Measurements from ENCODE around the gene PRKCE. TPM values are rescaled to one million over a fixed set of nuclear protein-coding genes. Genes with fewer than 3 reads are reported as not detected.

PRKCE gene
- total and polyA plus RNA-seq, 3 donors from 2014 or later = 27.4 to 35.8 (median 33.1) TPM

GRCh38 chr2:45678791-45679348 is 27.4 kb downstream of the PRKCE start:
- no peak for DNase-seq
- TF ChIP-seq POLR2A (IDR thresholded peaks at IDR 0.05) (no peak), CTCF (IDR thresholded peaks at IDR 0.05) (no peak)
- Histone ChIP-seq H3K27ac (no peak overlapping the region), H3K4me1 (peaks cover 21% of the 10 kb centered on the region), H3K36me3 (ENCODE audit: low read depth, missing control alignments) (no peaks in the 10 kb centered on the region), H3K9me3 (no peaks in the 10 kb centered on the region), H3K27me3 (no peaks in the 10 kb centered on the region), H3K4me3 (no peak overlapping the region)
- intact Hi-C loops (cut with DNase I; ENCODE audit: low total_unique reads) = no loop called here
- WGBS, 2 donors = 86 to 87% methylated on average over 4 of the region's 4 CpGs

- no peaks in the 10 kb centered on the region for H3K36me3 ChIP-seq (ENCODE audit: low read depth, missing control alignments)
- 77 to 82% methylated on average over 6 of the region's 6 CpGs for WGBS, 2 donors
- no peak overlapping the region for H3K27ac ChIP-seq
- H3K9me3 ChIP-seq = no peaks in the 10 kb centered on the region
- H3K27me3 ChIP-seq = no peaks in the 10 kb centered on the region
- peaks cover 8% of the 10 kb centered on the region for H3K4me1 ChIP-seq
- DNase-seq = no peak
- no peak overlapping the region for H3K4me3 ChIP-seq
- intact Hi-C loops (cut with DNase I; ENCODE audit: low total_unique reads) = no loop called here
- no peak for TF ChIP-seq POLR2A (IDR thresholded peaks at IDR 0.05)
- no peak for TF ChIP-seq CTCF (IDR thresholded peaks at IDR 0.05)
Measured at GRCh38 chr2:45680351-45680967, 29.0 kb downstream of the PRKCE start.

GRCh38 chr2:45681675-45682074 is 30.2 kb downstream of the PRKCE start:
- no peak overlapping the region for H3K27ac ChIP-seq
- no peaks in the 10 kb centered on the region for H3K9me3 ChIP-seq
- no peak for TF ChIP-seq CTCF (IDR thresholded peaks at IDR 0.05)
- TF ChIP-seq POLR2A (IDR thresholded peaks at IDR 0.05) = no peak
- WGBS, 2 donors = 80 to 90% methylated on average over 3 of the region's 3 CpGs
- no peaks in the 10 kb centered on the region for H3K36me3 ChIP-seq (ENCODE audit: low read depth, missing control alignments)
- no peaks in the 10 kb centered on the region for H3K4me1 ChIP-seq
- no peak for DNase-seq
- intact Hi-C loops (cut with DNase I; ENCODE audit: low total_unique reads) = no loop called here
- H3K27me3 ChIP-seq = no peaks in the 10 kb centered on the region
- no peak overlapping the region for H3K4me3 ChIP-seq

- Histone ChIP-seq H3K36me3 (ENCODE audit: low read depth, missing control alignments) (no peaks in the 10 kb centered on the region), H3K27me3 (no peaks in the 10 kb centered on the region), H3K4me3 (no peak overlapping the region), H3K27ac (no peak overlapping the region), H3K9me3 (no peaks in the 10 kb centered on the region), H3K4me1 (no peaks in the 10 kb centered on the region)
- WGBS, 2 donors = 56 to 72% methylated on average over 3 of the region's 3 CpGs
- intact Hi-C loops (cut with DNase I; ENCODE audit: low total_unique reads) = no loop called here
- DNase-seq = no peak
- no peak for TF ChIP-seq CTCF (IDR thresholded peaks at IDR 0.05)
- no peak for TF ChIP-seq POLR2A (IDR thresholded peaks at IDR 0.05)
Measured at GRCh38 chr2:45683292-45683691, 31.8 kb downstream of the PRKCE start.

- no peak overlapping the region for H3K27ac ChIP-seq
- intact Hi-C loops (cut with DNase I; ENCODE audit: low total_unique reads) = no loop called here
- WGBS, 2 donors = 87% methylated on average over 6 of the region's 6 CpGs
- no peaks in the 10 kb centered on the region for H3K9me3 ChIP-seq
- no peak for TF ChIP-seq POLR2A (IDR thresholded peaks at IDR 0.05)
- TF ChIP-seq CTCF (IDR thresholded peaks at IDR 0.05) = no peak
- H3K27me3 ChIP-seq = no peaks in the 10 kb centered on the region
- H3K4me1 ChIP-seq = no peaks in the 10 kb centered on the region
- DNase-seq = no peak
- no peak overlapping the region for H3K4me3 ChIP-seq
- H3K36me3 ChIP-seq (ENCODE audit: low read depth, missing control alignments) = no peaks in the 10 kb centered on the region
Measured at GRCh38 chr2:45684756-45685155, 33.3 kb downstream of the PRKCE start.
